Esophagus squamous epithelium (tissue), 4 donors: ENCODE results near the gene VAV2.

Source experiments
- POLR2A ChIP-seq, 4 donors: fragments of 450-650 bp; IDR thresholded peaks; one replicate each; pipeline ENCODE4 v1.6.1; 2017; ENCODE audit warnings: antibody characterized with exemption in 4 of 4, mild to moderate bottlenecking in 4 of 4, moderate library complexity in 3 of 4
- TF ChIP-seq, protein P1 (sequence below), 6 experiments: fragments of 450-650 bp in 4 of 6; fragments of 200-600 bp in 2 of 6; sonication (generic) in 2 of 6; IDR thresholded peaks; one replicate each; pipeline ENCODE4 v1.5.1; 2016 to 2019; ENCODE audit warnings: antibody characterized with exemption in 6 of 6, mild to moderate bottlenecking in 4 of 6, moderate library complexity in 4 of 6

DNA sequence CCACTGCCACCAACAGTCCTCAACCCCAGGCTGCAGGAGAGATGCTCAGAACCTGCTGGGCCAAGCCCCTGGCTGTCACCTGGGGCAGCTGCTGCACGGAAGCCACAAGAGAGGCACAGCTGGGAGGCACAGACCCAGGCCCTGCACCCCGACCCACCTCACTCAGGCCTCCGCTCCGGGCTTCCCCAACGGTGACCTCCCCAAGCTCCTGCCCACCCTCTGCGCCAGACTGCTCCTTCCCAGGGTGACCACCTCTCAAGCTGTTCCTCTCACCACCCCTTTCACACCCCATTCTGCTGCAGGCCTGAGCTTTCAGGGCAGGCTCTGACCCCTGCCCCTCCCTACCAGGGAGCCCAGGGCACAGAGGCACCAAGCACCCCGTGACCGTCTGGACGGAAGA is 33.0 kb downstream of the VAV2 start:
- TF ChIP-seq, protein P1, sequence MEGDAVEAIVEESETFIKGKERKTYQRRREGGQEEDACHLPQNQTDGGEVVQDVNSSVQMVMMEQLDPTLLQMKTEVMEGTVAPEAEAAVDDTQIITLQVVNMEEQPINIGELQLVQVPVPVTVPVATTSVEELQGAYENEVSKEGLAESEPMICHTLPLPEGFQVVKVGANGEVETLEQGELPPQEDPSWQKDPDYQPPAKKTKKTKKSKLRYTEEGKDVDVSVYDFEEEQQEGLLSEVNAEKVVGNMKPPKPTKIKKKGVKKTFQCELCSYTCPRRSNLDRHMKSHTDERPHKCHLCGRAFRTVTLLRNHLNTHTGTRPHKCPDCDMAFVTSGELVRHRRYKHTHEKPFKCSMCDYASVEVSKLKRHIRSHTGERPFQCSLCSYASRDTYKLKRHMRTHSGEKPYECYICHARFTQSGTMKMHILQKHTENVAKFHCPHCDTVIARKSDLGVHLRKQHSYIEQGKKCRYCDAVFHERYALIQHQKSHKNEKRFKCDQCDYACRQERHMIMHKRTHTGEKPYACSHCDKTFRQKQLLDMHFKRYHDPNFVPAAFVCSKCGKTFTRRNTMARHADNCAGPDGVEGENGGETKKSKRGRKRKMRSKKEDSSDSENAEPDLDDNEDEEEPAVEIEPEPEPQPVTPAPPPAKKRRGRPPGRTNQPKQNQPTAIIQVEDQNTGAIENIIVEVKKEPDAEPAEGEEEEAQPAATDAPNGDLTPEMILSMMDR (IDR thresholded peaks at IDR 0.05): no peak
- TF ChIP-seq POLR2A (IDR thresholded peaks at IDR 0.05): no peak
